Stimulated activated CD4-positive, alpha-beta T cell treated with anti-CD3 and anti-CD28 coated beads, Interleukin-2, amount 100 ng/mL, for 24 hours (primary cell): ENCODE measurements around the gene NPAS4.
"Not testable (repeated sequence)": the region's sequence is repeated elsewhere in the genome, so short reads cannot be mapped to it uniquely, and the experiment has no call there.

Experiments
- DNase-seq, 2 donors: peaks; one replicate each; pipeline ENCODE4 v3.0.0-alpha.2; 2020

Gene NPAS4

GRCh38 chr11:66420671-66421476 lies at the start of gene NPAS4:
Gene NPAS4 (plus strand): TSS chr11:66421035. CDS start chr11:66421180, 145 bp downstream.
- DNase-seq = no peak

GRCh38 chr11:66371627-66372415 lies 49.0 kb upstream of the NPAS4 start, which contains the start of gene SLC29A2:
Gene SLC29A2 (minus strand): TSS chr11:66371760. CDS start chr11:66371591, 169 bp downstream.
- peak; percentile 75 to 82 for DNase-seq

- DNase-seq = no peak
Observed at GRCh38 chr11:66373265-66373664, 47.6 kb upstream of the NPAS4 start.

GRCh38 chr11:66373690-66374287 lies 47.0 kb upstream of the NPAS4 start:
- not testable (repeated sequence) for DNase-seq

- not testable (repeated sequence) for DNase-seq
Observed at GRCh38 chr11:66380264-66380663, 40.6 kb upstream of the NPAS4 start.

GRCh38 chr11:66384316-66384715 lies 36.5 kb upstream of the NPAS4 start:
- DNase-seq = not testable (repeated sequence)

- peak; percentile 90 for DNase-seq
Observed at GRCh38 chr11:66386171-66387069, 34.4 kb upstream of the NPAS4 start.

- DNase-seq = peak; percentile 67 to 74
Observed at GRCh38 chr11:66388780-66389386, 32.0 kb upstream of the NPAS4 start.

GRCh38 chr11:66391322-66391721 lies 29.5 kb upstream of the NPAS4 start:
- no peak for DNase-seq

- no peak for DNase-seq
Observed at GRCh38 chr11:66393954-66394353, 26.9 kb upstream of the NPAS4 start.

- no peak for DNase-seq
Observed at GRCh38 chr11:66407651-66408050, 13.2 kb upstream of the NPAS4 start.

- peak; percentile 98 for DNase-seq
Observed at GRCh38 chr11:66408488-66409214, 12.2 kb upstream of the NPAS4 start.

- no peak for DNase-seq
Observed at GRCh38 chr11:66409226-66409625, 11.6 kb upstream of the NPAS4 start.

GRCh38 chr11:66410191-66410590 lies 10.6 kb upstream of the NPAS4 start:
- no peak for DNase-seq

- no peak for DNase-seq
Observed at GRCh38 chr11:66411323-66411722, 9.5 kb upstream of the NPAS4 start.

GRCh38 chr11:66412110-66412509 lies 8.7 kb upstream of the NPAS4 start:
- no peak for DNase-seq

GRCh38 chr11:66413167-66413566 lies 7.7 kb upstream of the NPAS4 start:
- DNase-seq = no peak

- no peak for DNase-seq
Observed at GRCh38 chr11:66414120-66414934, 6.5 kb upstream of the NPAS4 start.

- DNase-seq = no peak
Observed at GRCh38 chr11:66415423-66415822, 5.4 kb upstream of the NPAS4 start.

GRCh38 chr11:66417000-66417399 lies 3.8 kb upstream of the NPAS4 start:
- peak; percentile 48 to 58 for DNase-seq
